Fibroblast of the conjunctiva (primary cell): ENCODE data around the gene SCYGR2.
"Not testable (repeated sequence)": the region's sequence is repeated elsewhere in the genome, so short reads cannot be mapped to it uniquely, and the experiment has no call there.

ENCODE experiments used
- DNase-seq: peaks from one replicate; pipeline ENCODE4 v3.0.0-alpha.2; 2010; ENCODE audit warnings: low read depth

Gene SCYGR2, protein sequence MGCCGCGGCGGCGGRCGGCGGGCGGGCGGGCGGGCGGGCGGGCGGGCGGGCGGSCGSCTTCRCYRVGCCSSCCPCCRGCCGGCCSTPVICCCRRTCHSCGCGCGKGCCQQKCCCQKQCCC

DNA sequence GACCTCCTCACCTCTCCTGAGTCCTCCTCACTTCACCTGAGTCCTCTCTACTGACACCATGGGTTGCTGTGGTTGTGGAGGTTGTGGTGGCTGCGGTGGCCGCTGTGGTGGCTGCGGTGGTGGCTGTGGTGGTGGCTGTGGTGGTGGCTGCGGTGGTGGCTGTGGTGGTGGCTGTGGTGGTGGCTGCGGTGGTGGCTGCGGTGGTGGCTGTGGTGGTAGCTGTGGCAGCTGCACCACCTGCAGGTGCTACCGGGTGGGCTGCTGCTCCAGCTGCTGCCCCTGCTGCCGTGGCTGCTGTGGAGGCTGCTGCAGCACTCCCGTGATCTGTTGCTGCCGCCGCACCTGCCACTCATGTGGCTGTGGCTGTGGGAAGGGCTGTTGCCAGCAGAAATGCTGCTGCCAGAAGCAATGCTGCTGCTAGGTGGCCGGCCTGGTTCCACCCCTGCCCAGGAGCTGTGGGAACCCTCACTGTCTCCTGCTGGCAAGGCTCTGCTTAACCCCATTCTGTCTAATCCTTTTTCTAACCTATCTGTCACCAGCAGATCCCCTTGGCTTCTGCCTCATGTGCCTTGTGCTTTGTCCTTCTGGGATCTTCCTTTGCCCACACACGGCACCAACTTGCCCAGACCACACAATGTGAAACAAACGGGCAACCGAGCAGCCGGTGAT, at the start of gene SCYGR2:
TSS of gene SCYGR2 (plus strand) at position 59 of the 669 bp plus-strand sequence. CDS start at position 59, 0 bp downstream.
- not testable (repeated sequence) for DNase-seq

DNA sequence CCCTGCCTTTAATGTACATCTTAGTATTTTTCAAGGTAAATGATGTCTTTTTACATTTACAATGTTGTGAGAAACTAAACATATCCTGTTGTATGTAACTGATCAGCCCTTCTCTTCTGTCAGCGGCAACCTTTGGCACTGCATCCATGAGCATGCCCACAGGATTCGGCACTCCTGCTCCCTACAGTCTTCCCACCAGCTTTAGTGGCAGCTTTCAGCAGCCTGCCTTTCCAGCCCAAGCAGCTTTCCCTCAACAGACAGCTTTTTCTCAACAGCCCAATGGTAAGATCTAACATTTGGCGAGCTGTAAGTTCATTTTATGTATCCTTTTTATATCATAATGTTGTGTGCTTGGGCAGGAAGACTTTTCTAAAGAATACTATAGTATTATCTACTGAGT, 46.9 kb upstream of the SCYGR2 start:
- DNase-seq = no peak

DNA sequence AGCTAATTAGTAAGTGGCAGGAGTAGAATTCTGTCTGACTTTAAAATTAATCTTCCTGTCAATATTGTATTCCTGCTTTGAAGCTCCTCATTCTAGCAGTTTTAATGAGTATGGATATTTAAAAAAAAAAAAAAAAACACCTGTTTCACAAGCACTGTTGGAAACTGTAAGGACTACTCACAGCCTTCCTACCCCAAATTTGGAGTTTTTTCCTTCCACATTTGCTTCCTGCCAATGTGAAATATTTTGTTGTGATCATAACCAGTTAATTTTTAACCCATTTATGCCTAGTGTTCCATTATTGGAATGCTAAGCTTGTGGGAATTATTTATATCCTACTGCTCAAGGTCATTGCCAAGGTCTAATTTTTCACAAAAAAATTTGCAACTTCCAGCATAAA, 36.1 kb upstream of the SCYGR2 start:
- DNase-seq = no peak

DNA sequence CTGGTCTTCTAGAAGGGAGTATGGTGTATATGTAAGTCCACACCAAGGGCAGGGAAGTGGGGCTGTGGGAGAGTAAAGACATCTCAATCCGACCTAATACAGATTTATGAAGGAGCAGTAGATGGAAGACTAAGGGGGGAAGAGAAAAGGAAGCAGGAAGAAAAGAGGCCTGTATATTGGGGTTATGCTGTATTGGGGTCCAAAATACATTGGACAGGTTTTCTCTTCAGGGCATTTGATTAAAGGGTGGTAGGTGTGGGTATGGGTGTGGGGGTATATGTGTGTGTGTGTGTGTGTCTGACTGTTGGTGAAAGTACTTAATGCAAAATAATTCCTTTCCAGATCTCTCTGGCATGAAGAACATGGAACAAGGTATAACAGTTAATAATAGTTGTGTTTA, 33.6 kb upstream of the SCYGR2 start:
- DNase-seq = no peak

DNA sequence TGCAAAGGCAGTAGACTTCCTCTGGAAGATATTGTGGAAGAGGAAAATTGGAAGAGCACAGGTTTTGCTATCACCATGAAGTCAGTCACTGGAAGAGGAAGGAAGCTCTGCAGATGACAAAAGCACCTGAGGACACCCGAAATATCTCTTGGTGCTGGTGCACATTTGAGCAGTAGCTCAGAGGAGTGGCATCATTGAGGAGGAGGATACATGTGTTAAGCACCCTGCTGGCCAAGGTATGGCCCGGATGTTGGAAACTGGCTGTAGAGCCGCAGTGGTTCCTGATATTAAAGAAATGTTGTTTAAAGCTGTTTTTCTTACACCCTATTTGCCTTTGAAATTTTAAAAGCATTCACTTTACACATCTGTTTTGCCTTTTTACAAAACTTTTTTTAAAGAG, 32.7 kb upstream of the SCYGR2 start:
- no peak for DNase-seq

DNA sequence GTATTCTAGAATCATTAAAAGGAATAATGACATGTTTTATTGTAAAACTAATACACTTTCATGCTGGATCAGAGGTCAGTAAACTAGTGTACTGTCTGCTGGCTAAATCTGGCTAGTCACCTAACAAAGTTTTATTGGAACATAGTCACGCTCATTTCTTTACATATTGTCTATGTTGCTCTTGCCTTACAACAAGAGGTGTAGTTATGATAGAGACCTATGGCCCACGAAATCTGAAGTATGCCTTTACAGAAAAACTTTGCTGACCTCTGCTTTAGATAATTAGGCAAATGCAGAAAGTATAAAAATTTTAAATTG, 29.9 kb upstream of the SCYGR2 start:
- DNase-seq = no peak

DNA sequence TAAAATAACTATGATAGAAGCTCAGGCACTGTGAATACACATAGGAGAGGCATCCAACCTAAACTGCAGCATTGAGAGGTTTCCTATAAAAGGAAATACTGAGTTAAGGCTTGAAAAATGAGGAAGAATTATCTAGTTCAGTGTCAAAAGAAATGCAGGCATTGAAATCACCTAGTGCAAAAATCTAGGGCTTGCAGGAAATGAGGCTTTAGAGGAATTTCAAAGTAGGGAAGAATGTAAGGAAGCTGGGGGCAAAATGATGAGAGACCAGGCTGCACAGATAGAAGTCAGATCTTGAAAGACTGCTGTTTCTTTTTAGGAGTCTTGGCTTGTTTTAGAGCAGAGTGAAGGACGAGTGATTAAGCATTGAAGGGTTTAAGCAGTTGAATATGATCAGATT, 28.1 kb upstream of the SCYGR2 start:
- DNase-seq = no peak

DNA sequence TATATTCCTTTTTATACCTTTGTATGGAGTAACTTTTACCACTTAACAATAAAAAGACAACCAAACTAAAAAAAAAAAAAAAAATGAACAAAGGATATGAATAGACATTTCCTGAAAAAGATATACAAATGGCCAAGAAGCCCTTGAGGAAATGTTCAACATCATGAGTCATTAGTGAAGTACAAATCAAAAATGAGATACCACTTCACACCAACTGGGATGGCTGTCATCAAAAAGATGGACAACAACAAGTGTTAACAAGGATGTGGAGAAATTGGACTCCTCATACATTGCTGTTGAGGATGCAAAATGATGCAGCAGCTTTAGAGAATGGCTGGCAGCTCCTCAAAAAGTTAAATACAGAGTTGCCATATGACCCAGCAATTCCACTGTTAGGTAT, 22.6 kb upstream of the SCYGR2 start:
- no peak for DNase-seq

DNA sequence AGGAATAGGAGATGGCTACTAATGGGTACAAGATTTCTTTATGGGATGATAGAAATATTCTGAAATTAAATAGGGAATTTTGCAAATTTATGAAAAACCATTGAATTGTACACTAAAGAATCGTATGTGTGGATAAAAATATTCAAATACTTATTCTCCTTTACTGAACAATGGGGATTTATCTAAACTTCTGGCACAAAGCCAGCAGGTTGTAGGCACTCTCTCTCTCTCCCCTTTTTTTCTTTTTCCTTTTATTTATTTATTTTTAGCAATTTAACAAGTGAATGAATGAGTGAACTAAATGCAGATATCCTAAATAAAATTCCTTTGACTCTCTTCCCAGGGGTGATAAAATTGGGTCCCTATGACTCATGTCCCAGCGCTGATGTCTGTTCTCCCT, 21.9 kb upstream of the SCYGR2 start:
- no peak for DNase-seq

DNA sequence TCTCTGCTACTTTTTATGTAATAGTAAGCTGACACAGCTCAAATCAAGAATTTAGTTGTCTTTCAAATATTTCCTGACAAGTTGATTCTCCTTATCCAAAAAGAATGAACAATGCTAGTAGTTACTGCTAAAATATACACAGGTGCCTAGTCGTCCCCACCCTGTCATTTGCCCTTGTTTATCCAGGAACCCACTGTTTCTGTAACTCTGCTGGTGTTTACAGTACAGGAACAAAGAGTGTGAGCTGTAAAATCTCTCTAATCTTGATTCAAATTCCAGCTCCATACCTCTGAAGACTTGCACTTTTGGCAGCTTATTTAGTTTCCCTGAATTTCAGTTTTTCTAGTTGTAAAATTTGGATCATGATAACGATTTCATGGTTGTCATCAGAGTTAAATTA, 21.1 kb upstream of the SCYGR2 start:
- DNase-seq = no peak

DNA sequence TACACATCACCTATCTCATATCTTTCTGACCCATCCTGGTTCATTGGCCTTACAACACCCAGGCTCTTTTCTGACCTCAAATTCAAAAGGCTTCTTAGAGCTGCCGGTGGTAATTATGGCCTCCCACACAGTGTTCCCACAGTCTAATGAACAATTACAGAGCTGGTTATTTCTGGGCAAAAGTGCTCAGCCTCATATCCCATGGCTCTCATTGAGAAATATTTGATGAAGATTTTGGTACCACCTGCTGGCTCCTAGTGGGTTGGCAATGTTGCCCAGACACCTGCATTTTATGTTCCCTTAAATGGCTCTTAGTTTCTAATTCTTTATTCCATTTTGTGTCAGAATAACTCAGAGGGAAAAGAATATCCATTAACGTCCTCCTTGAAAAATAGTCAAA, 20.1 kb upstream of the SCYGR2 start:
- DNase-seq = no peak

DNA sequence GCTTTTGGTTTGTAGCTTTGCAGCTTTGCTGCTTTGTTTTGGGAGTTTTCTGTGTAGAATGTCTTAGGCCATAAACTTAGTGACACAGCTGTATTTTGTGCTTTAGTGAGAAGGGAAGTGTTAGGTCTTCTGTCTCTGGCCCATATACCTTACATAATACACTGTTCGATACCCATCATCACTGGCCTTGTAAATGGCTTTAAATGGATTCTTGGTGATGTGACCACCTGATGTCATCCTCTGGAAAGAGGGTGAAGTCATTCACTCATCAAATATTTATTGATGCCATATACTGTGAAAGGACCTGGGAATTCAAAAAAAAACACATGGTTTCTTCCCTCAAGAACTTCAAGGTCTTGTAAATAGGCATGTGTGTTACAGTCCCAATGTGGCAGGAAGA, 18.9 kb upstream of the SCYGR2 start:
- no peak for DNase-seq

DNA sequence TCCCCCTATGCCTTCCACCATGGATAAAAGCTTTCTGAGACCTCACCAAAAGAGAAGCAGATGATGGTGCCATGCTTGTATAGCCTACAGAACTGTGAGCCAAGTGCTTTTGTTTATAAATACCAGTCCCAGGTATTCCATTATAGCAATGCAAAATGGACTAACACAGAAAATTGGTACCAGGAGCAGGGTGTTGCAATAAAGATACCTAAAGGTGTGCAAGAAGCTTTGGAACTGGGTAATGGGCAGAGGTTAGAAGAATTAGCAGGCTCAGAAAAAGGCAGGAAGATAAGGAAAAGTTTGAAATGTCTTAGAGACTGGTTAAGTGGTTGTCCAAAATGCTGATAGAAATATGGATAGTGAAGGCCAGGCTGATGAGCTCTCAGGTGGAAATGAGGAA, 16.3 kb upstream of the SCYGR2 start:
- no peak for DNase-seq

DNA sequence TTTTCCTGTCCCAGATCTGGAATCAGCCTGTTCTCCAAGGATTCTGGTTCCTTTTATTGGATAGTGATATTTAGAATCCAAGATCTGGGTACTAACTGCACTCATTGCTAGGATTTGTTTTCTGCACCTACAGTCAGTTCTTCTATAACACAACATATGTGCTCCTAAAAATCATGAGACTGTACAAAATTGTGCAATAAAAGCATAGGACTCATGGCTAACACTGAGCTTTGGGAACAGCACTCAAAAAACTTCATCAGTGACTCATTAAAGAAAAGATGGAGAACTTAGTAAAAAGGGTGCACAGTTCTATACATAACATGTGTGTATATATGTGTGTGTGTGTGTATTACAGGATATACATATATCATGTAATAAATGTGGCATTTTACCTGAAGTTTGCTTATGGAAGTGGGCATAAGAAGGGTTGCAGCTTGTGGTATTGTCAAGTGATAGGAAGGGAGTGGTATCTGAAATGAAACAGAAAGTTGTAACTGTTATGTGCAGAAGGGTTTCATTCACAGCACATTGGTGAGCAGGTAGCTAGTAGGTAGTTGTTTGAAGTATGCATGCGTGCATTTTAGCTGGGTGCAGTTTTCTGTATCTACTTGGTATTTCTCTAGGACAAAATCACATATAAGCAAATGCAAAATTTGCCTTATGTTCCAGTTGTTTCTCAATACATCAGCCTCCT, 5.9 kb upstream of the SCYGR2 start:
- DNase-seq = no peak

DNA sequence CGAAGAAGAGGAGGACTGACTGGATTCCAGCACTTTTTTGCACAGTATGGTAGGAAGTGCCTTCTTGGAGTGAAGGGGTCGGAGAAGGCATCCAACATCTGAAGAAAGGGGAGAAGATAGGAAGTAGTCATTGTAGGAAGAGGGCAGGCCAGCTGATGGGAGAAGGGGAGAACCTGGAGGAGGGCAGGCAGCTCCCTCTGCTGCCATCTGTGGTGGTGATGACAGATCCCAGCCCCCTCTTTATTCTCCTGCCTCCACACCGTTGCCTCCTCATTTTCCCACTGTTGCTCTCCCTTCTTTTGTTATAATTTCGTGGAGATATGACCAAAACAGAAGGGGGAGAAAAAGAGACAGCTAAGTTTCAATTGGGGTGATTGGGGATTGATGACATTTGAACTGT, 2.9 kb upstream of the SCYGR2 start:
- no peak for DNase-seq

DNA sequence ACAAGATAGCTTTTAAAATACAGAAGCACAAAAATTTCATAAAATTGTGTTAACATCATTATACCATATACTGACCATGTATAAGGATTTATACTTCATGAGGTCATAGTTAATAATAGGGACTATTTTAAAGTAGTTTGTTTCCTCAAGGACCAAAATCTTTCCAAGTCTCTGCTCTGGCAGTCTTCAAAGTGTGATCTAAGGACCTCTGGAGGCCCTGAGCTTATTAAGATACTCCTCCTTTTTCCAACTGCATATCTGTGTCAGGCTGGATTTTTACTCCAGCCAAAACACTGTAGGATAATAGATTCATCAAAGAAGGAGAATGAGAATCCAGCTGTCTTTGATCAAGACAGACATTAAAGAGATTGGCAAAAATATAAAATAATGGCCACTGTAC, 1.7 kb upstream of the SCYGR2 start:
- no peak for DNase-seq

DNA sequence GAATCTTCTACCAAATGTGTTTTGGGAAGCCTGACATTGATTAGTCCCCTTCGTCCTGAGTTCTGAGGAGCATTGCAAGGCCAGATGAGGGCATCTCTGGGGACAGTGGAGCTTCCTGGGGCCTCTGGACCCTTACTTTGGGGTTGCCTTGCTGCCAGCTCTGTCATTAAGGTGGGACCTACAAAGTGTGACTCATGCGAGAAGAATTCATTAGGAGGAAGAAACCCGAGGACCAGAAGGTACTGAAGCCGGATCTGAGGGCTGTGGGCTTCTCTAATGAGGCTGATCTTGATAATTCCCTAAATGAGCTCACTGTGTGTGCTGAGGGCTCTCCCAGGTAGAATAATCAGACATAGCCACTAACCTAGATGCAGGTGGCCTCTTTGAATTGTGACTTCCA, 695 bp upstream of the SCYGR2 start:
- DNase-seq = no peak

DNA sequence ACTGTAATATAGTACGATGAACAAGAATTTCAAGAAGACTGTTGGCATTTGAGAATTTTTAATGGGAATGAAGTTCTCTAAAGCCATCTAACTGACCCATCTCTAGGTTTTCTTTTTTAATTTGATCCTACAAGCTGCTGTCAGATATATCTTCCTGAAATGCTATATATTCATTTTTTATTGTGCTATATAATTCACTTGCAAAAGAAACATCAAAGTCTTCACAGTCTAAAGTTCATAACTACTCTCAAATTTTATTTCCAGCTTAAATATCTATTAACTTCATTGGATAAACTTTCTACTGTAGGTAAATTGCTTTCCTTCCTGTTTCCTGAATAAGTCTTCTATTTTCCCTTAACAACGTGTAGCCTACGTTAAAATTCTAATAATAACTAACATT, 3.7 kb downstream of the SCYGR2 start:
- DNase-seq = no peak

DNA sequence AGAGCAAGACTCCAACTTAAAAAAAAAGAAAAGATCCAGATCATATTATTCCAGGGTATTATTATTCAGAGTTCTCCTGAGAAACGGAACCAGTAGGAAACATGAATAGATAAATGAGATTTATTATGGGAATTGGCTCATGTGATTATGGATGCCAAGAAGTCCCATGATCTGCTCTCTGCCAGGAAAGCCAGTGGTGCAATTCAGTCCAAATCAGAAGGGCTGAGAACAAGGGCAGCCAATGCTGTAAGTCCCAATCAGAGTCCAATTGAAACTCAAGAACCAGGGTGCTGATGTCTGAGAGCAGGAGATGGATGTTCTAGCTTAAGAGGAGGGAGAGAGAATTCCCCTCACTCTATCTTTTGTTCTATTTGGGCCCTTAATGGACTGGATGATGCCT, 7.8 kb downstream of the SCYGR2 start:
- DNase-seq = no peak

DNA sequence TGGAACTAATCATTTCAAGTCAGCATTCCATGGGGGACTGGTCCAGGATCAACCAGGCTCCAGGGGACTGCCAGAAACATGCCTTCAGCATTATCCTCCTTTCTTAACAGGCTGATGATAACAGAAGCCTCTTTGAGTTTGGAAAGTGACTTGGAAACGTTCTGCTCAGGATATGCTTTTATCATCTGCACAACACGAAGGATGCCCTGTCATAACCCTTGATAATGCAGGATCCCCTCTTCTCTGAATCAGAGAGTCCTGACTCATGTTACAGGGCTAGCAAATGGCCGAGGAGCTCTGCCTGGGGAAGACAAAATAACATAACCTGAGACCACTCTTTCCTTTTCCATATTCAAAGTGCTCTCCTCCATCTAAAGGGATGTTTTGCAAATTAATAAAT, 9.2 kb downstream of the SCYGR2 start:
- DNase-seq = no peak

DNA sequence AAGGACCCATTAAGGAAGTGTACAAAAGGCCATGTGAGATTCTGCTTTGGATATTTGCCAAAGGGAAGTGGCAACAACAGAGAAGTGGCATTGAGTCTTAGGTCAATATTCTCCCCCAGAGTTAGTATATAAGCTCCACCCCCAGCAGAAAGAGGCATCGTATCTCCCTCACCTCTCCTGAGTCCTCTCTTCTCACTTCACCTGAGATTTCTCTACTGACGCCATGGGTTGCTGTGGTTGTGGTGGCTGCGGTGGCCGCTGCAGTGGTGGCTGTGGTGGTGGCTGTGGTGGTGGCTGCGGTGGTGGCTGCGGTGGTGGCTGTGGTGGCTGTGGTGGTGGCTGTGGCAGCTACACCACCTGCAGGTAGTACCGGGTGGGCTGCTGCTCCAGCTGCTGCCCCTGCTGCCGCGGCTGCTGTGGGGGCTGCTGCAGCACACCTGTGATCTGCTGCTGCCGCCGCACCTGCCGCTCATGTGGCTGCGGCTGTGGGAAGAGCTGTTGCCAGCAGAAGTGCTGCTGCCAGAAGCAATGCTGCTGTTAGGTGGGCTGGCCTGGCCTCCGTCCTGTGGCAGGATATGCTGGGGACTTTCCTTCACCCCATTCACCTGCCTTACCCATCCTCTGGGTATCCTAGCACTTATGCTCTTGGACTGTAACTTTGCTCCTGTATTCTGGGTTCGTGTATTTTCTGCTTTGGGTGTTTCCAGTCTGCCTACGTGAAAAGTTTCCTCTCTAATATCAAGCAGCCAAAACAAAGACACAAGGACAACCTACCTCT, 10.1 kb downstream of the SCYGR2 start:
- DNase-seq = no peak

DNA sequence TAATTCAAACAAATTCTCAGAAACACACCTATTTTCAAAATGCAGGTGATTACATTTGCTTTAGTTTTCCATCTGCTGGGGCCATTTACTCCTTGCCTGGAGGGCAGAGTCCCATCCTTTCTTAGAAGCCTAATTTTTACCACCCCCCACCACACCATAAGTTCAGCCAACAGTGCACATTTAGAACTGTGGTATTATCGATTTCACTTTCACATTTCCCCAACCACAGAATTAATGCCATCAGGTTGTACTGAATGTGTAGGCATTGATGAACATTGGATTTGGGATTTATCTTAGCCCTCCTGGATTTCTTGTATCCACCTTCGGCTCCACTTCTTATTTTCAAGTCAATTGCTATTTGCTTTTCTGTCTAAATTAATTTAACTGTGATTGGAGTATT, 11.4 kb downstream of the SCYGR2 start:
- DNase-seq = no peak

DNA sequence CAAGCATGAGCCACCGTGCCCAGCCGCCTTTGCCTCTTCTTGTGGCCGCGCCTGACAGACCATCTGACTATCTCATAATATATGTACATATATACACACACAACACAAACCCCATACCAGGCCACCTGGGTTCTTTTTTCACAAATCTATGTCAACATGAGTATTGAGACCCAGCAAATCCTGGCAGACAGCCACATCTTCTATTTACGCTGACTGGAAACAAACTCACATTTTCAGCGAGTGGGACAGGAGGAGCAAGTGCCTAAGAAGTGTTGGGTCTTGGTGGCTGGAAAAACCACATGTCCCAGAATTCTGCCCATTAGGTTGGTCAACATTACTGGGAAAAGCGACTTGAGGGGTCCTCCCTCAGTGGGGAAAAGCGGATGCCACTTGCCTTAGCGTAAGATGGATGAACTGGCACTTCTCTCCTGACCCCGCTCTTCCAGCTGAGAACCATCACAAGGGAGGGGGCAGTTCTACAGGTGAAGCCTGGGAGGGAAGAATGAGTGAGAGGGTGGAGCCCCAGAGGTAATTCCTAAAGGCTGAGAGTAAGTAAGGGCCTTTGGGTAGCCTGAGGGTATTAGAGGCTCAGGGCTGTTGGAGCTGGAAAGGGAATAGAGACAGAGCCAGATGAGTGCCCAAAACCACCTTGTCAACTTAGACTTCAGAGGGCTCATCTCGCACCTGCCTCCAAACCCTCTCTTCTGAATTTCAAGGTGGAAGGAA, 14.0 kb downstream of the SCYGR2 start:
- no peak for DNase-seq
